ENCODE measurements around the gene SMIM24. TPM values are rescaled to one million over a fixed set of nuclear protein-coding genes. Genes with fewer than 3 reads are reported as not detected.

The SMIM24 gene
- total and polyA plus RNA-seq, 2 experiments from 2014 or later, result 5.0 to 21.5 TPM

DNA sequence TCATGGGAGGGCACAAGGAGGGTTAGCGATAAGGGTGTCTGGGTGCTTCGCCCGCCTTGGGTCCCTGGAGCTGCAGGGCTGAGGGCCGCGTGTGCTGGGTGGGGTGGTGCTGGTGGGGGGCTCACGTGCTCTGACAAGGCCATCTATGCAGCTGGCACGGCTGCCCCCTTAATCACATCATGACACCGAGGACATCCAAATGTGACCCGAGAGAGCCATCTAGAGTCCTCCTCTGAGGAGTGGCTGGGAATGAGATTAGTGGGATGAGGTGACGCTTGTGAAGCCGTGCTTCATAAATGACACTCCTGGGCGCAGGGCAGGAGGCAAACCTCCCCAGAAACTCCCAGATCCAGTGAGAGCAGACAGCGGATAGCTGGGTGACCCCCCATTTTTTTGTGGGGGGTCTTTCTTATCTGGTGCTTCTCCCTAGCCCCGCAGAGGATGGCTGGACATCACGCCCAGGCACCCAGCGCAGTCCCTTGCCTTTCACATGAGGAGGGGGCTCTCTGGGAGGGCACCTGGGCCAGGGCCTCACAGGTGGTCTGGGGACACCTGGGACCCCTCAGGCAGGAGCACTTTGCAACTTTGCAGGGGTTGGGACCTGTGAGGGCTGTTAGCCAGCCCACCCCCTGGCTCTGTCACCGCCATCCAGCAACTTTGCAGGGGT, 32.4 kb upstream of the SMIM24 start:
- Histone ChIP-seq H3K27ac (ENCODE audit: low read depth) (no peak overlapping the region), H3K4me3 (no peak overlapping the region), H3K79me2 (replicated peaks; ENCODE audit: insufficient read depth) (peaks cover 74% of the 10 kb centered on the region), H3F3A (replicated peaks; ENCODE audit: low read depth) (no peaks in the 10 kb centered on the region), H3K4me2 (no peak overlapping the region), H3K27me3 (ENCODE audit: insufficient read depth) (no peaks in the 10 kb centered on the region), H4K20me1 (replicated peaks; ENCODE audit: insufficient read depth) (peaks cover 7% of the 10 kb centered on the region; the same call in 1 of the 2 replicates), H3K9me2 (ENCODE audit: insufficient read depth) (no peaks in the 10 kb centered on the region), H3K36me3 (ENCODE audit: insufficient read depth) (no peaks in the 10 kb centered on the region), H2AFZ (no peak overlapping the region), H3K4me1 (ENCODE audit: insufficient read depth) (peaks cover 12% of the 10 kb centered on the region)
- H3K36me3 Mint-ChIP-seq (ENCODE audit: low read depth), result peaks cover 11% of the 10 kb centered on the region; the same call in 2 of the 3 replicates
- no peak overlapping the region for H3K27ac Mint-ChIP-seq
- H3K4me3 Mint-ChIP-seq, result no peak overlapping the region
- peaks cover 19% of the 10 kb centered on the region for H3K27me3 Mint-ChIP-seq (ENCODE audit: insufficient read depth, low read depth, poor library complexity)
- TF ChIP-seq, protein P1, sequence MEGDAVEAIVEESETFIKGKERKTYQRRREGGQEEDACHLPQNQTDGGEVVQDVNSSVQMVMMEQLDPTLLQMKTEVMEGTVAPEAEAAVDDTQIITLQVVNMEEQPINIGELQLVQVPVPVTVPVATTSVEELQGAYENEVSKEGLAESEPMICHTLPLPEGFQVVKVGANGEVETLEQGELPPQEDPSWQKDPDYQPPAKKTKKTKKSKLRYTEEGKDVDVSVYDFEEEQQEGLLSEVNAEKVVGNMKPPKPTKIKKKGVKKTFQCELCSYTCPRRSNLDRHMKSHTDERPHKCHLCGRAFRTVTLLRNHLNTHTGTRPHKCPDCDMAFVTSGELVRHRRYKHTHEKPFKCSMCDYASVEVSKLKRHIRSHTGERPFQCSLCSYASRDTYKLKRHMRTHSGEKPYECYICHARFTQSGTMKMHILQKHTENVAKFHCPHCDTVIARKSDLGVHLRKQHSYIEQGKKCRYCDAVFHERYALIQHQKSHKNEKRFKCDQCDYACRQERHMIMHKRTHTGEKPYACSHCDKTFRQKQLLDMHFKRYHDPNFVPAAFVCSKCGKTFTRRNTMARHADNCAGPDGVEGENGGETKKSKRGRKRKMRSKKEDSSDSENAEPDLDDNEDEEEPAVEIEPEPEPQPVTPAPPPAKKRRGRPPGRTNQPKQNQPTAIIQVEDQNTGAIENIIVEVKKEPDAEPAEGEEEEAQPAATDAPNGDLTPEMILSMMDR (conservative IDR thresholded peaks at IDR 0.05; ENCODE audit: low read depth in 2 of 2), result peak in 1 of 2 experiments; percentile 35; a peak in 2 of 4 replicates
- no peak for TF ChIP-seq JUNB (IDR thresholded peaks at IDR 0.05; ENCODE audit: unreplicated experiment)
- TF ChIP-seq, protein P2, sequence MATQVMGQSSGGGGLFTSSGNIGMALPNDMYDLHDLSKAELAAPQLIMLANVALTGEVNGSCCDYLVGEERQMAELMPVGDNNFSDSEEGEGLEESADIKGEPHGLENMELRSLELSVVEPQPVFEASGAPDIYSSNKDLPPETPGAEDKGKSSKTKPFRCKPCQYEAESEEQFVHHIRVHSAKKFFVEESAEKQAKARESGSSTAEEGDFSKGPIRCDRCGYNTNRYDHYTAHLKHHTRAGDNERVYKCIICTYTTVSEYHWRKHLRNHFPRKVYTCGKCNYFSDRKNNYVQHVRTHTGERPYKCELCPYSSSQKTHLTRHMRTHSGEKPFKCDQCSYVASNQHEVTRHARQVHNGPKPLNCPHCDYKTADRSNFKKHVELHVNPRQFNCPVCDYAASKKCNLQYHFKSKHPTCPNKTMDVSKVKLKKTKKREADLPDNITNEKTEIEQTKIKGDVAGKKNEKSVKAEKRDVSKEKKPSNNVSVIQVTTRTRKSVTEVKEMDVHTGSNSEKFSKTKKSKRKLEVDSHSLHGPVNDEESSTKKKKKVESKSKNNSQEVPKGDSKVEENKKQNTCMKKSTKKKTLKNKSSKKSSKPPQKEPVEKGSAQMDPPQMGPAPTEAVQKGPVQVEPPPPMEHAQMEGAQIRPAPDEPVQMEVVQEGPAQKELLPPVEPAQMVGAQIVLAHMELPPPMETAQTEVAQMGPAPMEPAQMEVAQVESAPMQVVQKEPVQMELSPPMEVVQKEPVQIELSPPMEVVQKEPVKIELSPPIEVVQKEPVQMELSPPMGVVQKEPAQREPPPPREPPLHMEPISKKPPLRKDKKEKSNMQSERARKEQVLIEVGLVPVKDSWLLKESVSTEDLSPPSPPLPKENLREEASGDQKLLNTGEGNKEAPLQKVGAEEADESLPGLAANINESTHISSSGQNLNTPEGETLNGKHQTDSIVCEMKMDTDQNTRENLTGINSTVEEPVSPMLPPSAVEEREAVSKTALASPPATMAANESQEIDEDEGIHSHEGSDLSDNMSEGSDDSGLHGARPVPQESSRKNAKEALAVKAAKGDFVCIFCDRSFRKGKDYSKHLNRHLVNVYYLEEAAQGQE (IDR thresholded peaks at IDR 0.05; ENCODE audit: unreplicated experiment), result no peak
- DNase-seq (ENCODE audit: low spot score) (no peak), ATAC-seq (no peak)
- H3K4me1 Mint-ChIP-seq, result peaks cover 26% of the 10 kb centered on the region
- H3K9me3 Mint-ChIP-seq, result no peaks in the 10 kb centered on the region; the same call in 2 of the 3 replicates

DNA sequence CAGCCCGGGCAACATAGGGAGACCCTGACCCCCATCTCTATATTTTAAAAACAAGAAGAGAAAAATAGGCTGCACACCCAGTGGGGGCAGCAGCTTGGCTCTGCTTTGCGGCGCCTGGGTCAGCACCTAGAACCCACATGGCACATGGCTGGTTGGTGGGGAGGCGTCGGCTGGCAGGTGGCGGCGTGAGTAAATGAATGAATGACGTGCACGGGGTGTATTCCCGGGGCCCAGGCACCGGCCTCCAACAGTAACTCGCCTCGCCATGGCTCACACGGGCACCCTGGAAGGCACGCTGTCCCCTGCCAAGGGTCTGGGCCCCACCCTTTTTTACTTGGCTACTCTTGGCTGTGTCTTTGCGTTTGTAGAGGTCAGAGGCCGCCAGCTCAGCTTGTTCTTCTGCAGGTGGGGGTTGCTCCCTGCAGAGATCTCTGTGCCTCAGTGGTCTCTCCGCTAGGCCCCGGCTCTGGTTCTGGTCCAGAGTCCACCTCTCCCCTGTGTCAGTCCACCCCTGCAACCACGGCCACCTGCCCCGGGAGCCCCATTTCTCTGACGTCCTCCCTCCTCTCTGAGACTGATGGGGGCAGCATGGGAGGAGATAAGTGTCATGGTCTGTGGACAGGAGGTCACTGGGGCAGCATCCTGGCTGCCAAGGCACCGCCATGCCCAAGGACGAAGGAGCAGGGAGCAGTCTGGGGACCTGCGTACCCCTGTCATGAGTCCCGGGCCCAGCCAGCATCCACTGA, 31.4 kb upstream of the SMIM24 start:
- no peak overlapping the region for H3K4me3 ChIP-seq
- H3K79me2 ChIP-seq (replicated peaks; ENCODE audit: insufficient read depth), result peaks cover 65% of the 10 kb centered on the region
- peaks cover 15% of the 10 kb centered on the region for H3K4me1 ChIP-seq (ENCODE audit: insufficient read depth)
- H3K27ac ChIP-seq (ENCODE audit: low read depth), result no peak overlapping the region
- no peak for DNase-seq (ENCODE audit: low spot score)
- H4K20me1 ChIP-seq (replicated peaks; ENCODE audit: insufficient read depth), result peaks cover 7% of the 10 kb centered on the region; the same call in 1 of the 2 replicates
- no peaks in the 10 kb centered on the region for H3K36me3 ChIP-seq (ENCODE audit: insufficient read depth)
- Mint-ChIP-seq H3K27ac (no peak overlapping the region), H3K9me3 (no peaks in the 10 kb centered on the region; the same call in 2 of the 3 replicates), H3K27me3 (ENCODE audit: insufficient read depth, low read depth, poor library complexity) (peaks cover 26% of the 10 kb centered on the region), H3K36me3 (ENCODE audit: low read depth) (peaks cover 11% of the 10 kb centered on the region; the same call in 2 of the 3 replicates), H3K4me3 (no peak overlapping the region), H3K4me1 (peaks cover 22% of the 10 kb centered on the region)
- no peak overlapping the region for H2AFZ ChIP-seq
- no peaks in the 10 kb centered on the region for H3K27me3 ChIP-seq (ENCODE audit: insufficient read depth)
- H3K4me2 ChIP-seq, result no peak overlapping the region
- no peaks in the 10 kb centered on the region for H3K9me2 ChIP-seq (ENCODE audit: insufficient read depth)
- no peaks in the 10 kb centered on the region for H3F3A ChIP-seq (replicated peaks; ENCODE audit: low read depth)
- no peak for ATAC-seq
- no peak for TF ChIP-seq ZNF114 (CRISPR knock-in tag; IDR thresholded peaks at IDR 0.05)
- TF ChIP-seq, protein P3, sequence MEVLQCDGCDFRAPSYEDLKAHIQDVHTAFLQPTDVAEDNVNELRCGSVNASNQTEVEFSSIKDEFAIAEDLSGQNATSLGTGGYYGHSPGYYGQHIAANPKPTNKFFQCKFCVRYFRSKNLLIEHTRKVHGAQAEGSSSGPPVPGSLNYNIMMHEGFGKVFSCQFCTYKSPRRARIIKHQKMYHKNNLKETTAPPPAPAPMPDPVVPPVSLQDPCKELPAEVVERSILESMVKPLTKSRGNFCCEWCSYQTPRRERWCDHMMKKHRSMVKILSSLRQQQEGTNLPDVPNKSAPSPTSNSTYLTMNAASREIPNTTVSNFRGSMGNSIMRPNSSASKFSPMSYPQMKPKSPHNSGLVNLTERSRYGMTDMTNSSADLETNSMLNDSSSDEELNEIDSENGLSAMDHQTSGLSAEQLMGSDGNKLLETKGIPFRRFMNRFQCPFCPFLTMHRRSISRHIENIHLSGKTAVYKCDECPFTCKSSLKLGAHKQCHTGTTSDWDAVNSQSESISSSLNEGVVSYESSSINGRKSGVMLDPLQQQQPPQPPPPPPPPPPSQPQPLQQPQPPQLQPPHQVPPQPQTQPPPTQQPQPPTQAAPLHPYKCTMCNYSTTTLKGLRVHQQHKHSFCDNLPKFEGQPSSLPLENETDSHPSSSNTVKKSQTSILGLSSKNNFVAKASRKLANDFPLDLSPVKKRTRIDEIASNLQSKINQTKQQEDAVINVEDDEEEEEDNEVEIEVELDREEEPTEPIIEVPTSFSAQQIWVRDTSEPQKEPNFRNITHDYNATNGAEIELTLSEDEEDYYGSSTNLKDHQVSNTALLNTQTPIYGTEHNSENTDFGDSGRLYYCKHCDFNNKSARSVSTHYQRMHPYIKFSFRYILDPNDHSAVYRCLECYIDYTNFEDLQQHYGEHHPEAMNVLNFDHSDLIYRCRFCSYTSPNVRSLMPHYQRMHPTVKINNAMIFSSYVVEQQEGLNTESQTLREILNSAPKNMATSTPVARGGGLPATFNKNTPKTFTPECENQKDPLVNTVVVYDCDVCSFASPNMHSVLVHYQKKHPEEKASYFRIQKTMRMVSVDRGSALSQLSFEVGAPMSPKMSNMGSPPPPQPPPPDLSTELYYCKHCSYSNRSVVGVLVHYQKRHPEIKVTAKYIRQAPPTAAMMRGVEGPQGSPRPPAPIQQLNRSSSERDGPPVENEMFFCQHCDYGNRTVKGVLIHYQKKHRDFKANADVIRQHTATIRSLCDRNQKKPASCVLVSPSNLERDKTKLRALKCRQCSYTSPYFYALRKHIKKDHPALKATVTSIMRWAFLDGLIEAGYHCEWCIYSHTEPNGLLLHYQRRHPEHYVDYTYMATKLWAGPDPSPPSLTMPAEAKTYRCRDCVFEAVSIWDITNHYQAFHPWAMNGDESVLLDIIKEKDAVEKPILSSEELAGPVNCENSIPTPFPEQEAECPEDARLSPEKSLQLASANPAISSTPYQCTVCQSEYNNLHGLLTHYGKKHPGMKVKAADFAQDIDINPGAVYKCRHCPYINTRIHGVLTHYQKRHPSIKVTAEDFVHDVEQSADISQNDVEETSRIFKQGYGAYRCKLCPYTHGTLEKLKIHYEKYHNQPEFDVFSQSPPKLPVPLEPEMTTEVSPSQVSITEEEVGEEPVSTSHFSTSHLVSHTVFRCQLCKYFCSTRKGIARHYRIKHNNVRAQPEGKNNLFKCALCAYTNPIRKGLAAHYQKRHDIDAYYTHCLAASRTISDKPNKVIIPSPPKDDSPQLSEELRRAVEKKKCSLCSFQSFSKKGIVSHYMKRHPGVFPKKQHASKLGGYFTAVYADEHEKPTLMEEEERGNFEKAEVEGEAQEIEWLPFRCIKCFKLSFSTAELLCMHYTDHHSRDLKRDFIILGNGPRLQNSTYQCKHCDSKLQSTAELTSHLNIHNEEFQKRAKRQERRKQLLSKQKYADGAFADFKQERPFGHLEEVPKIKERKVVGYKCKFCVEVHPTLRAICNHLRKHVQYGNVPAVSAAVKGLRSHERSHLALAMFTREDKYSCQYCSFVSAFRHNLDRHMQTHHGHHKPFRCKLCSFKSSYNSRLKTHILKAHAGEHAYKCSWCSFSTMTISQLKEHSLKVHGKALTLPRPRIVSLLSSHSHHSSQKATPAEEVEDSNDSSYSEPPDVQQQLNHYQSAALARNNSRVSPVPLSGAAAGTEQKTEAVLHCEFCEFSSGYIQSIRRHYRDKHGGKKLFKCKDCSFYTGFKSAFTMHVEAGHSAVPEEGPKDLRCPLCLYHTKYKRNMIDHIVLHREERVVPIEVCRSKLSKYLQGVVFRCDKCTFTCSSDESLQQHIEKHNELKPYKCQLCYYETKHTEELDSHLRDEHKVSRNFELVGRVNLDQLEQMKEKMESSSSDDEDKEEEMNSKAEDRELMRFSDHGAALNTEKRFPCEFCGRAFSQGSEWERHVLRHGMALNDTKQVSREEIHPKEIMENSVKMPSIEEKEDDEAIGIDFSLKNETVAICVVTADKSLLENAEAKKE (CRISPR knock-in tag; IDR thresholded peaks at IDR 0.05), result no peak

Data from GM23338 (cell line).